Right lobe of liver (tissue), 4 donors: ENCODE measurements around the gene LYRM1.

Experiments
- CTCF ChIP-seq, 4 donors: fragments of 200-600 bp in 3 of 4; fragments of 450-650 bp in 1 of 4; IDR thresholded peaks; one replicate each; pipeline versions ENCODE4 v1.5.1 to v1.8.0; 2016 to 2022; ENCODE audit warnings: antibody characterized with exemption in 4 of 4, mild to moderate bottlenecking in 2 of 4
- POLR2A ChIP-seq: fragments of 450-650 bp; IDR thresholded peaks from one replicate; pipeline ENCODE4 v1.6.1; 2017; ENCODE audit warnings: antibody characterized with exemption, mild to moderate bottlenecking
- donor health status: DM: no; HTN: no; CAD: no.
- donor health status: DM: no; HTN: no; CAD: no.
- donor health status: DM: no; HTN: yes; CAD: no.

DNA sequence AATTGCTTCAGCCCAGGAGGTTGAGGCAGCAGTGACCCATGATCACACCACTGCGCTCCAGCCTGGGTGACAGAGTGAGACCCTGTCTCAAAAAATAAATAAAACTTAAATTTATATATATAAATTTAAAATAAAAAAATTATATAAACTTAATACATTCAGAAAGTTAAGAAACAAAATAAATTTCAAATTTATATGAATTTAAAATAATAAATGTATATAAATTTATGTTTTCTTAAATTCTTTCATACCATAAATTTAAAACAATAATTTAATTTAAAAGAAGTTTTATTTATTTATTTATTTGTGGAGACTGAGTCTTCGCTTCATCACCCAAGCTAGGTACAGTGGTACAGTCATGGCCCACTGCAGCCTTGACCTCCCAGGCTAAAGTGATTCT lies 20.2 kb downstream of the LYRM1 start:
- TF ChIP-seq CTCF (IDR thresholded peaks at IDR 0.05) (no peak), POLR2A (no peak)
